HG03378 (cell line): ENCODE measurements around the gene WNT4.

Source experiments
- ATAC-seq: cut with Tn5 transposase; IDR thresholded peaks from one replicate; pipeline ENCODE4 v1.9.1; 2021; ENCODE audit warnings: mild to moderate bottlenecking, moderate library complexity; ENCODE audit not compliant: unreplicated experiment

Gene WNT4

GRCh38 chr1:22143065-22144033 is at the start of gene WNT4:
Gene WNT4, minus strand, starts transcription at chr1:22143097. Its CDS starts 175 bp downstream, at chr1:22142922.
- no peak for ATAC-seq

- no peak for ATAC-seq
These were observed 47.8 kb upstream of the WNT4 start for GRCh38 chr1:22190731-22191130.

GRCh38 chr1:22190251-22190650 is 47.4 kb upstream of the WNT4 start:
- ATAC-seq = no peak

- no peak for ATAC-seq
These were observed 46.7 kb upstream of the WNT4 start for GRCh38 chr1:22189619-22190018.

- ATAC-seq = no peak
These were observed 46.0 kb upstream of the WNT4 start for GRCh38 chr1:22188914-22189313.

GRCh38 chr1:22188436-22188835 is 45.5 kb upstream of the WNT4 start:
- no peak for ATAC-seq

GRCh38 chr1:22186311-22186710 is 43.4 kb upstream of the WNT4 start:
- no peak for ATAC-seq

GRCh38 chr1:22184892-22185612 is 42.2 kb upstream of the WNT4 start:
- ATAC-seq = no peak

- ATAC-seq = no peak
These were observed 41.6 kb upstream of the WNT4 start for GRCh38 chr1:22184454-22184853.

GRCh38 chr1:22182715-22183114 is 39.8 kb upstream of the WNT4 start:
- no peak for ATAC-seq

- no peak for ATAC-seq
These were observed 36.4 kb upstream of the WNT4 start for GRCh38 chr1:22179197-22179803.

GRCh38 chr1:22177354-22178003 is 34.6 kb upstream of the WNT4 start:
- no peak for ATAC-seq

GRCh38 chr1:22176258-22176657 is 33.4 kb upstream of the WNT4 start:
- no peak for ATAC-seq

- no peak for ATAC-seq
These were observed 31.7 kb upstream of the WNT4 start for GRCh38 chr1:22174446-22175220.

- no peak for ATAC-seq
These were observed 29.2 kb upstream of the WNT4 start for GRCh38 chr1:22171951-22172715.

- no peak for ATAC-seq
These were observed 26.9 kb upstream of the WNT4 start for GRCh38 chr1:22169816-22170215.

GRCh38 chr1:22168412-22168973 is 25.6 kb upstream of the WNT4 start:
- ATAC-seq = no peak

GRCh38 chr1:22166439-22166838 is 23.5 kb upstream of the WNT4 start:
- ATAC-seq = no peak
